GM12873 (cell line): Measurements from ENCODE around the gene TNFAIP8L3.

Experiments used
- TF ChIP-seq, protein P1 (sequence below): IDR thresholded peaks from 2 replicates; pipeline ENCODE4 v1.5.1; 2012; ENCODE audit warnings: low read depth, mild to moderate bottlenecking, moderate library complexity, low read length, control low read depth; ENCODE audit not compliant: insufficient read depth; ENCODE audit errors: missing control alignments

The TNFAIP8L3 gene

DNA sequence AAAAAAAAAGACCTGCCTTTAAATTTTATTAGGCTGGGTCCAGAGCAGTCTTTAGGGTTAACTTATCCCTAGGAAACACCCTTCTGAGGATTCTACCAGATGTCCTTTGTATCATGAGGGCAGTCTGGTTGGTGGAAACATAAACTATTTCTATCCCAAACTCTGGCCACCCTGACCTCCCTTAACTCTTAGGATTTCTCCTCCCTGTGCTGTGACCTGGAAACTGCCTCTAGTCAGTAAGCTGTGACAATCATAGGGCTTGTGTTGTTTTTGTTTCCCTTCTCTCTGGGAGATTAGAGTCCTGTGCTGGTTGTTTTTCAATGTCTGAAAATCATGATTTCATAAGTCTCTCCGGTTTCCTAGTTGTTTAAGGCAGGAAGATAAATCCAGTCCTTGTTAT is 78.1 kb downstream of the TNFAIP8L3 start:
- TF ChIP-seq, protein P1, sequence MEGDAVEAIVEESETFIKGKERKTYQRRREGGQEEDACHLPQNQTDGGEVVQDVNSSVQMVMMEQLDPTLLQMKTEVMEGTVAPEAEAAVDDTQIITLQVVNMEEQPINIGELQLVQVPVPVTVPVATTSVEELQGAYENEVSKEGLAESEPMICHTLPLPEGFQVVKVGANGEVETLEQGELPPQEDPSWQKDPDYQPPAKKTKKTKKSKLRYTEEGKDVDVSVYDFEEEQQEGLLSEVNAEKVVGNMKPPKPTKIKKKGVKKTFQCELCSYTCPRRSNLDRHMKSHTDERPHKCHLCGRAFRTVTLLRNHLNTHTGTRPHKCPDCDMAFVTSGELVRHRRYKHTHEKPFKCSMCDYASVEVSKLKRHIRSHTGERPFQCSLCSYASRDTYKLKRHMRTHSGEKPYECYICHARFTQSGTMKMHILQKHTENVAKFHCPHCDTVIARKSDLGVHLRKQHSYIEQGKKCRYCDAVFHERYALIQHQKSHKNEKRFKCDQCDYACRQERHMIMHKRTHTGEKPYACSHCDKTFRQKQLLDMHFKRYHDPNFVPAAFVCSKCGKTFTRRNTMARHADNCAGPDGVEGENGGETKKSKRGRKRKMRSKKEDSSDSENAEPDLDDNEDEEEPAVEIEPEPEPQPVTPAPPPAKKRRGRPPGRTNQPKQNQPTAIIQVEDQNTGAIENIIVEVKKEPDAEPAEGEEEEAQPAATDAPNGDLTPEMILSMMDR = no peak

DNA sequence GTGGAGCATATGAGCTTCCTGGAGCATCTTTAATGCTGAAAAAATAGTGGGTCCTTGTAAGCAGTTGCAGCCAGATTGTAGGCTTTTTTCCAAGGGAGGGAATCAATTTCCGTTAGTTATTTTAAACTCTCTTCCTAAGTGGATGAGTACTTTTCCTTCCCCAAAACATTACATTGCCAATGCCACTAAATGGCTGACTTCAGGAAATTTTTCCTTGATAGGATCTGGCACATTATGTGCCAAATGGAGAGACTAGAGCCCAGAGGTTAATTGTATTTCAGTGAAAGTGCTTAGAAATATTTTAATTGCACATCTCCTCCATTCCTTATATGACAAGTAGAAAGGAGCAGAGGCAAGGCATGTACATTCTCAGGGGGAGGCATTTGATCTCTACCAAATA is 83.5 kb downstream of the TNFAIP8L3 start:
- TF ChIP-seq, protein P1 = no peak

DNA sequence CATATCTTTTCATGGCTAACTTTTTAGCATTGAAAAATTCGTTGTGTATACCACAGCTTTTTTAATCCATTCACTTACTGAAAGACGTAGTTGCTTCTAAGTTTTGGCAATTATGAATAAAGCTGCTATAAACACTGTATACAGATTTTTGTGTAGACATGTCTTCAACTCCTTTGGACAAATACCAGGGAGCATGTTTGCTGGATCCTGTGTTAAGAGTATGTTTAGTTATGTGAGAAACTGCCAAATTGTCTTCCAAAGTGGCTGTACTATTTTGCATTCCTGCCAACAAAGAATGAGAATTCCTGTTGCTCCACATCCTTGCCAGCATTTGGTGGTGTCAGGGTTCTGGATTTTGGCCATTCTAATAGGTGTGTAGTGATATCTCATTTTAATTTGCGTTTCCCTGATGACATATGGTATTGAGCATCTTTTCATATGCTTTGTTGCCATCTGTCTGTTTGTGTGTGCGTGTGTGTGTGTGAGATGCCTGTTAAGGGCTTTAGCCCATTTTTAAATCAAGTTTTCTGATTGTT is 87.5 kb downstream of the TNFAIP8L3 start:
- TF ChIP-seq, protein P1 = no peak
